Activated effector memory CD4-positive, alpha-beta T cell treated with Interleukin-2 at 50 U/mL for 16 hours (primary cell): ENCODE results near the gene C3orf33.
"Not testable (repeated sequence)": the region's sequence is repeated elsewhere in the genome, so short reads cannot be mapped to it uniquely, and the experiment has no call there.

Source experiments
- DNase-seq: peaks from one replicate; pipeline ENCODE4 v3.0.0-alpha.2; 2020

The C3orf33 gene, protein sequence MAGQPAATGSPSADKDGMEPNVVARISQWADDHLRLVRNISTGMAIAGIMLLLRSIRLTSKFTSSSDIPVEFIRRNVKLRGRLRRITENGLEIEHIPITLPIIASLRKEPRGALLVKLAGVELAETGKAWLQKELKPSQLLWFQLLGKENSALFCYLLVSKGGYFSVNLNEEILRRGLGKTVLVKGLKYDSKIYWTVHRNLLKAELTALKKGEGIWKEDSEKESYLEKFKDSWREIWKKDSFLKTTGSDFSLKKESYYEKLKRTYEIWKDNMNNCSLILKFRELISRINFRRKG

DNA sequence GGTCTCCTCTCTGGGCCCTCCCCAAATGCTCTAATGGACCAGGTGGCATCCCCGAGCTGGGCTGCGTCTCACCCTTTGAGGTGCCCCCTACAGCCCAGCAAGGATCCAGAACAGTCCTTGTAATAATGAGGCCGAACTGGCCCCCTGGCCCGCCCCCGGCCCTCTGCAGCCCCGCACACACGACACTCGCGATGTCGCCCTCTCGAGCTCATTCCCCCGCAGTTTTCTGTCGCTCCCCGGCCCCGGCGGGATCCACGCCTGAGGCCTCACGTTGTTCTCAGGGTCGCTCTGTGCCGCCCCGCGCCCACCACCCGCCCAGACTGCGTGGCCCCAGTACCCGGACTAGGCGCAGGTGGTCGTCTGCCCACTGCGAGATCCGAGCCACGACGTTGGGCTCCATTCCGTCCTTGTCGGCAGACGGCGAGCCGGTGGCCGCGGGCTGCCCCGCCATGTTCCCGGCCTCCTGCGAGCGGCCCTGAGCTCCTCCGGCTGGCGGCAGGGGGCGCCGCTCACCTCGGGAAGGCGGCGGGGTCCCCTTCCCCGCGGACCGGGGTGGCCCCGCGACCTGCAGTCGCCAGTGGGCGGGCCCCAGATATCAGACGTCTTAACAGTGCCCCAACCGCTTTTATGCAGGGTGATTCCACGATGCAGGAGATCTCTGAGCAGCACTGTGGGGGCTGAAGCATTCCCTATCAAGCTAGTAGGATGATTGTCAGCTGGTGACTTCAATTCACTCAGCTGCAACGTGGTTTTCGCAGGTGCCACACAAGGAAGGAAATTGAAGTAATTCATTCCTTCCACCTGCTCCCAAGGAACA, at the start of gene C3orf33:
Gene C3orf33 (minus strand): TSS at position 477 of the 817 bp plus-strand sequence. CDS start 26 bp downstream, at position 451.
- DNase-seq = peak; percentile 71

GRCh38 chr3:155854141-155854940, 48.3 kb upstream of the C3orf33 start, which contains the start of gene SLC33A1:
Gene SLC33A1 (minus strand): TSS chr3:155854427. CDS start chr3:155853997, 430 bp downstream.
- DNase-seq = peak; percentile 99

GRCh38 chr3:155853214-155854140, 47.4 kb upstream of the C3orf33 start:
- DNase-seq = no peak

DNA sequence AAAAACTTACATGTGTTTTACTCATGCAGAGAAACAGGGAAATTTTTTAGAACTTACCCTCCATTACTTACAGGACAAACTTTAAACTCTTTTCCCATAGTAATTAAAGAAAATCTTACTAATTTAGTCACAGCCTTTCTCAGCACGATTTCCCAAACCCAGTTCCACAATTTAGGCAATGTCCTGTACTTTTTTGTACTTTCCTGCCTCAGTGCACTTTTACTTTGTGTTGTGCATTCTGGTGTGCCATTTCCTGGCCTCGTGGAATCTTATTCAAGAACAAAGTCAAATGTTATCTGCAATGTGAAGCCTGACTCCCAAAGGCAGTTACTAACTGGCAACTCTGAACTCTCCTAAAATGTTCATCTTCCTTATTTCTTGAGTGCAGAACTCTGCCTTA, 46.3 kb upstream of the C3orf33 start:
- DNase-seq = no peak

GRCh38 chr3:155849404-155849803, 43.3 kb upstream of the C3orf33 start:
- not testable (repeated sequence) for DNase-seq

GRCh38 chr3:155847993-155848392, 41.9 kb upstream of the C3orf33 start:
- DNase-seq = no peak

DNA sequence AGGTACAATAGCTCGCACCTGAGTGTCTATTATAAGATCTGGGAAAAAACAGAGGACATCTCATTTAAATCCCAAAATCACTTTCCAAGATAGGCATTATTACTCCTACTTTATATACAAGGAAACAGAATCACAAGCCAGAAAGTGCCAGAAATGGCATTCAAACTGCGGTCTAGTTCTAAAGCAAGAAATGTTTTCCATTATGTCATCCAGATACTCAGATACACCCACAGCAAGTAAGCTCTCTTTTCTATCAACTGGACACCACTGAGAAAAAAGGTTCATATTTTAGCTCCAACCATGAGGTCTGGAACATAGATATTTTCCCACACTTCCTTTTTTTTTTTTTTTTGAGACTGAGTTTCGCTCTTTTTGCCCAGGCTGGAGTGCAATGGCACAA, 40.0 kb upstream of the C3orf33 start:
- no peak for DNase-seq

DNA sequence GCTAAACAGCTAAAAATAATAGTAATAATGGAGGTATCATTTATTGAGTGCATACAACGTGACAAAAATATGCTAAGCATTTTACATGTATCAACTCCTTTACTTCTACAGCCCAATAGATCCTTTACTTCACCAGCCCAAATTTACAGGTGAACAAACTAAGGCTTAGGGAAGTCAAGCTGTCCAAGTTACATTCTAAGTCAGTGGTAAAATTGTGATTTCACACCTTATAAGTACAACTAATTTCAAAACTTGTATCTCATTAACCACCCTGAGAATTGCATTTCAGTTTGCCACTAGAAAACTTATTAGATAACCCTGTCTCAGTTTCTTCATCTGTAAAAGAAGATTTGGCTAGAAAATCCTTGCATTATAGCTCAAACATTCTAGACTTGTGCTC, 37.5 kb upstream of the C3orf33 start:
- DNase-seq = no peak

GRCh38 chr3:155835341-155836071, 29.4 kb upstream of the C3orf33 start:
- DNase-seq = no peak

DNA sequence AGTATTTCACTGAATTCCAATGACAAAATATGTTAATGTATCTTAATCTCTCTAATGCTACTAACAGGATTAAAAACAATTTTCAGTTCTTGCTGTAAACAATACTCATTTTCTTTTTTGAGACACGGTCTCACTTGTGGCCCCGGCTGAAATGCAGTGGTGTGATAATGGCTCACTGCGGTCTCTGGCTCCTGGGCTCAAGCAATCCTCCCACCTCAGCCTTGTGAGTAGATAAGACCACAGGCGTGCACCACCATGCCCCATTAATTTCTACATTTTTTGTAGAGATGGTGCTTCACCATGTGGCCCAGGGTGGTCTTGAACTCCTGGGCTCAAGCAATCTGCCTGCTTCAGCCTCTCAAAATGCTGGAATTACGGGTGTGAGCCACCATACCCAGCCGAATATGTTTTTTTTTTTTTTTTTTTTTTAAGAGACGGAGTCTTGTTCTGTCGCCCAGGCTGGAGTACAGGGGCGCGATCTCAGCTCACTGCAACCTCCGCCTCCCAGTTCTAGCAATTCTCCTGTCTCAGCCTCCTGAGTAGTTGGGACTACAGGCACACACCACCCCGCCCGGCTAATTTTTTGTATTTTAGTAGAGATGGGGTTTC, 22.5 kb upstream of the C3orf33 start:
- DNase-seq = not testable (repeated sequence)

- no peak for DNase-seq
Measured at GRCh38 chr3:155815030-155815545, 9.0 kb upstream of the C3orf33 start.

DNA sequence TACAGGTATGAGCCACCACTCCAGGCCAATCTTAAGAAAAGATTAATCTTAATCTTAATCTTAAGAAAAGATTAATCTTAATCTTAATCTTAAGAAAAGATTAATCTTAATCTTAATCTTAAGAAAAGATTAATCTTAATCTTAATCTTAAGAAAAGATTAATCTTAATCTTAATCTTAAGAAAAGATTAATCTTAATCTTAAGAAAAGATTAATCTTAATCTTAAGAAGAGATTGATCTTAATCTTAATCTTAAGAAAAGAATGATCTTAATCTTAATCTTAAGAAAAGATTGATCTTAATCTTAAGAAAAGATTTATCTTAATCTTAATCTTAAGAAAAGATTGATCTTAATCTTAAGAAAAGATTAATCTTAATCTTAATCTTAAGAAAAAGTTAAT, 7.1 kb upstream of the C3orf33 start:
- DNase-seq = not testable (repeated sequence)

GRCh38 chr3:155809181-155809580, 3.1 kb upstream of the C3orf33 start:
- no peak for DNase-seq

DNA sequence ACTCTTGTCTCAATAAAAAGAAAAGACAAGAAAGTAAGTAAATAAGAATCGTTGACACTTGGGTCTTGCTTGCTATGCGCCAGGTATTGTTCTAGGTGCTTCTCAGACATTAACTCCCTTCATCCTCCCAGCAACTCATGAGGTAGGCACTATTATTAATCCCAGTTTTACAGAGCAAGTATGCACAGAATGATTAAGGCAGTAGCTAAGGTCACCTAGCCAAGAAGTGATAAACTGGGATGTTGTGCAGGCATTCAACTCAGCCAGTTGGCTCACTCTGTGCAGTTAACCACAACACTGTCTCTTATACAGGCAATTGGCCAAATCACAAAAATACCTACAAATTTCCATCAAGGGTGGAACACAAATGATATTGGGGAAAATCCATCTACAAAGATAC, 1.7 kb upstream of the C3orf33 start:
- DNase-seq = no peak

DNA sequence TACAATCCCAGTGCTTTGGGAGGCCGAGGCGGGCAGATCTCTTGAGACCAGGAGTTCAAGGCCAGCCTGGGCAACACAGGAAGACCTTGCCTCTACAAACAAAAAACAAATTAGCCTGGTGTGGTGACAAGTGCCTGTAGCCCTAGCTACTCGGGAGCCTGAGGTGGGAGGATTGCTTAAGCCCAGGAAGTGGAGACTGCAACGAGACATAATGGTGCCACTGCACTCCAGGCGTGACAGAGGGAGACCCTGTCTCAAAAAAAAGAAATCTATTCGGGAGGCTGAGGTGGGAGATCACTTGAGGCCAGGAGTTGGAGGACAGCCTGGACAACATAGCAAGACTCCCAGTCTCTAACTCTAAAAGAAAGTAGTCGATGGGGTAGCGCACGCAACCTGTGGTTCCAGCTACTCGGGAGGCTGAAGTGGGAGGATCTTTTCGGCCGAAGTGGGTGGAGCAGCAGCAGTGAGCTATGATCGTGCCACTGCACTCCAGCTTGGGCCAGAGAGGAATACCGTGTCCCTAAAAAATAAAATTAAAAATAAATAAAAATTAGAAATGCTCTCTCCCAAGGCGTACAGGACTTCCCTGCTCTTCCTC, 775 bp downstream of the C3orf33 start:
- DNase-seq = no peak

DNA sequence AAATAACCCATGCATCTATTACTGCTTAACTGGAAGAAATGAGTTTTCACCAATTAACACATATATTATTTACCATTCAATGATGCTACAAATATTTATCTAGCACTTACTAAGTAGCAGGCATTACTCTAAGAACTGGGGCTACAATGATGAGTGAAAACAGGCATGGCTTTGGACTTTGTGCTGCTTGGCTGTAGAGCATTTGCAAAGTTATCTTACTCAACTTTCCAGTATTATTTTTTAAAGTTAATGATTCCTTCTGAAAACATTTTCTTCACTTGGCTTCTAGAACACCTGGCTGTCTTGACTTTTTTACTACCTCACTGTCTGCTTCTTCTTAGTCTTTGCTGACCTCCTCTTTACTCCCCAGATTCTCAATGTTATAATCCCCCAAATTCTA, 1.8 kb downstream of the C3orf33 start:
- DNase-seq = no peak

- DNase-seq = no peak
Measured at GRCh38 chr3:155792532-155792931, 13.5 kb downstream of the C3orf33 start.

DNA sequence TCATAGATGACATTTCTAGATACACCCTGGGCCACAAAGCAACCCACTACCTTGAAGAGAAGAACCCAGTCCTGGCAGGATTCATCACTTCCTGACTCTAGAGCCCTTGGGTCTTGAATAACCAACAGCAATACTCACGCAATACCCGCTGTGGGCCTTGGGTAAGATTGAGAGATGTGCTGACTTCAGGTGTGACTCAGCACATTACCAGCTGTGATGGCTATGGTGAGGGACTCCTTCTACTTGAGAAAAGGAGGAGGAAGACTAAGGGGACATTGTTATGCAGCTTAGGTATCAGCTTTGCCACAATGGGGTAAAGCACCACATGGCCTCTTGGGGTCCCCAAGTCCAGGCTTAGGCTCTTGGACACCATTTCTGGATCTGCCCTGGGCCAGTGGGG, 14.9 kb downstream of the C3orf33 start:
- DNase-seq = no peak

- no peak for DNase-seq
Measured at GRCh38 chr3:155790272-155790925, 15.7 kb downstream of the C3orf33 start.
